Stimulated activated CD4-positive, alpha-beta T cell treated with anti-CD3 and anti-CD28 coated beads, Interleukin-4, amount 100 ng/mL, for 24 hours (primary cell): Measurements from ENCODE around the gene EDAR.

ENCODE experiments used
- DNase-seq: peaks from one replicate; pipeline ENCODE4 v3.0.0-alpha.2; 2020

The EDAR gene

GRCh38 chr2:108988796-108989713, at the start of gene EDAR:
EDAR (minus strand) TSS chr2:108989220; CDS start chr2:108931014, 58,206 bp downstream.
- peak; percentile 53 for DNase-seq

- DNase-seq: no peak
Measured at GRCh38 chr2:109033171-109033570, 44.2 kb upstream of the EDAR start.

GRCh38 chr2:109032229-109032820, 43.3 kb upstream of the EDAR start:
- DNase-seq: peak; percentile 20

DNA sequence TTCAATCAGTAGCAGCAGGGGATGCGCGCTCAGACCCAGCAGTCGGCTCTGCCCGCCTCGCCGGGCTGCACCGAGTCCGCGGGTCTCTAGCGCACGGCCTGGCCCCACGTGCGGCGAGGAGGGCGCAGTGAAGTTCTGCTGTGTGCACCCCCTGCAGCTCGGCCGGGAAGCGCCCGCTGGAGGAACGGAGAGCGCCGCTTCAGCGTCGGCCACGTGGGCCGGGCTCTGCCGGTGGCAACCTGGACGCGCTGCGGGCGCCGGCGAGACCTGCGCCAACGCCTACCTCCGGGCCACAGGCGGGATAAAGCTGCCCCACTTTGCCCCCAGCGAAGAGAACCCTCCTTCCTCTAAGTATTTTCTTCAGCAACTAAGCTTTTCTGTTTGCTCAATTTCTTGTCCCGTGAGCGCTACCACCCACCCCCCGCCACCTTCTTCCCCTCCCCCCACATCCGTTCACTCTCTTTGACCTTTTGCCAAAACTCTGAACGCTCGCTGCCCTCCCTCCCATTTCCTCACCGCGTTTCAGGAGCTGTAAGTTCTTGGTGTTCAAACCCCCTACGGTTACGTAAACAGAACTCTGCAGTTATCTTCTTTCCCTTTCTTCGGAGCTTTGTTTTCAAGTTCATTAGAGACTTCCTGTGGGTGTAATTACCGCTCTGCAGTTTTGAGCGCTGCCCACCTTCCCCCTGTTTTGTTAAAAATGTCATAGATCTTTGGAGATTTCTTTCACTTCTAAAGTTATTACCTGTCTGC, 42.6 kb upstream of the EDAR start:
- DNase-seq: peak; percentile 57

- DNase-seq: peak; percentile 13
Measured at GRCh38 chr2:109030870-109031475, 42.0 kb upstream of the EDAR start.

DNA sequence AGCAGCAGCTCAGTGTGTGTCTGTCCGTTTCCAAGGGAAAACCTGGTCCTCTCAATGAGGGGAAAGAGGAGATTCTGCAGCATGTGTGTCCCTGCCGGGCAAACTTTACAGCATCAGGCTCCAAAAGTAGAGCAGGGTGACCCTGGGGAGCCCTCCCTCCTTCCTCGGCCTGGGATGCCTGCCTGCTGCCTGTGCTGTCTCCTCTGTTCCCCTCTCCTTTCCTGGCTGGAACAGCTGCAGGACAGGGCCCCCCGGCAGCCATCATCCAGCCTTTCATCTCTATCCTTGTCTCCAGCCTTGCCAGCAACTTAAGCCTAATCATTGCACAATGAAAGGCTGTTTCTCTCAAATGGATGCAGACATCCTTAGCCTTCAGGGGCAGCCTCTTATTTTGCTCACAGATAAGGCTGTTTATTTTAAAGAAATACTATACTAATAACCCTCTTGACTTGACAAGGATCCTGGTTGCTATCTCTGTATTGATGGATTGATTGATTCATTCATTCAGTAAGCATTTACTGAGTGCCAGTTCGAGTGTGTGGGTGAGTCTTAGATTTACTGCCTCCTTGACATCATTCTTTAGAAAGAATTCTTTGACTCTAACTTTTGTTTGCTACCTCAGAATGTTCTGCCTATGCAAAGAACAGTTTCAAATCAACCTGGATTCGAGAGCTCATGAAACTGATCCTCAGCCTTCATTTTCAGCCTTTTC, 40.6 kb upstream of the EDAR start:
- DNase-seq: no peak

GRCh38 chr2:109028738-109029489, 39.9 kb upstream of the EDAR start:
- DNase-seq: no peak

- DNase-seq: no peak
Measured at GRCh38 chr2:109028277-109028676, 39.3 kb upstream of the EDAR start.

- no peak for DNase-seq
Measured at GRCh38 chr2:109027702-109028101, 38.7 kb upstream of the EDAR start.

DNA sequence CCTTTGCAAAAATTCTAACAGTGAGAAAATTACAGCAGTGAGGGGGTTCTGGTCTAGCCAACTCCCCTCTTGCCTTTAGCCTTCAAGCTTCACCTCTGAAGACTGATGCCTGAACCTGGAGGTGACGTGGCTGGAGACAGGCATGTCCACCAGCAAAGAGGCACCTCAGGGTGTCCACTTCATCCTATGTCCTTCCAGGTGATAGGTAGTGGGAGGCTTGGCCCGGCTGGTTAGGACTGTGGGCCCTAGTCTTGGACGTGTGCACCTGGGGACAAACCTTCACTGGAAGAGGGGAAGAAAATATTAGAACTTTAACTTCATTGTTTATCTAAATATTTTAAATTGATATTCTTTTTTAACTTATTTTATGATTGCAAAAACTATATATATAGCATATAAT, 35.5 kb upstream of the EDAR start:
- no peak for DNase-seq

DNA sequence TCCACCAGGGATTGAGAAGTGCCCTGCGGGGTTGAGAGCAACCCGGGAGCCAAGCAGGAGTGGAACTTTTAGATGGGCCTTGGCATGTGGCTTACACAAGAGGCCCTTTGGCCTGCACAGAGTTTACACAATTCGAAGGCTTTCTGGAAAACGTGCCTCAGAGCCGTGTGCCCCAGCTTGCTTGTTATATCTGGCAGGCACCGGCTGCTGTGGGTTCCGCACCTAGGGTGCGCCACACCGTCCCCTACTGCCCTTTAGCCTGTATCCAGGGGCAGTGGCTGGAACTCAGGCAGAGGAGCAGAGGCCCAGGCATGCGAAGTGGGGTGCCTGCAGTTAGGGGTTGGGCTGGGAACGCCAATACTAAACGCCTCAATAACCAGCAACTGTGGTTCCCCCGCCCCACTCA, 32.9 kb upstream of the EDAR start:
- no peak for DNase-seq

- DNase-seq: no peak
Measured at GRCh38 chr2:109020217-109020637, 31.2 kb upstream of the EDAR start.

DNA sequence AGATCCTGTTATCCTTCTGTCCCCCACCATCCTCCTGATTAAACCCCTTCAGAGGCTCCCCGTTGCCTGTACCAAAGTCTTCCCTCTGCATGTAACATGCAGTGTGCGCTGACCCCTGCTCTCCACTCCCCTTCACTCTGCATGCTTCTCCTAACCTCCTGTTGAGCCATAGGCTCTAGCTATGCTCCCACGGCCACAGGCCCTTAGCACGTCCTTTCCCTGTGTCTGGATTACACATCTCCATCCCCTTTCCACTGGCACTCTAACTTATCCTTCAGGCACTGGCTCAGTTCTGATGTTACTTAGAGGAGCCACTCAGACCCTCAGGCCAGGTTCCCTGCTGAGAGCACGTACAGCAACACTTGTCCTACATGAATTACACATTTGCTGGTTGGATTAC, 29.4 kb upstream of the EDAR start:
- DNase-seq: no peak

- DNase-seq: no peak
Measured at GRCh38 chr2:109017017-109017416, 28.0 kb upstream of the EDAR start.

- DNase-seq: no peak
Measured at GRCh38 chr2:109016376-109016775, 27.4 kb upstream of the EDAR start.

DNA sequence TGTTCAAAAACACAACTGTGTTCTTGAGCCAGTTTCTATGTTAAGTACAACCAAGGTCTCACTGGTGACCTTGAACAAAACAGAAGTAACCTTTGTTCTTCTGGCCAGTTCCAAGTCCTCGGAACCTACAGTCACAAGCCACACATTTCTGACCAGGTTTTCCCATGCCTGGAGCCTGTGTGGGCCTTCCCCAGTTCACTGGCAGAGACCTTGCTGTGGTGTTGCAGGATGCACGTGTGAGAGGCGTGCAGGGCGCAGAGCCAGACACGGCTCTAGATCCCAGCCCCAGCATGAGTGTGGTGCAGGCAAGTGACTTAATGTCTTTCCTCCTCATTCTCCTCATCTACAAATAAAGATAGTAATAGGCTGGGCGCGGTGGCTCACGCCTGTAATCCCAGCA, 25.5 kb upstream of the EDAR start:
- DNase-seq: no peak

- no peak for DNase-seq
Measured at GRCh38 chr2:109013051-109013450, 24.0 kb upstream of the EDAR start.

DNA sequence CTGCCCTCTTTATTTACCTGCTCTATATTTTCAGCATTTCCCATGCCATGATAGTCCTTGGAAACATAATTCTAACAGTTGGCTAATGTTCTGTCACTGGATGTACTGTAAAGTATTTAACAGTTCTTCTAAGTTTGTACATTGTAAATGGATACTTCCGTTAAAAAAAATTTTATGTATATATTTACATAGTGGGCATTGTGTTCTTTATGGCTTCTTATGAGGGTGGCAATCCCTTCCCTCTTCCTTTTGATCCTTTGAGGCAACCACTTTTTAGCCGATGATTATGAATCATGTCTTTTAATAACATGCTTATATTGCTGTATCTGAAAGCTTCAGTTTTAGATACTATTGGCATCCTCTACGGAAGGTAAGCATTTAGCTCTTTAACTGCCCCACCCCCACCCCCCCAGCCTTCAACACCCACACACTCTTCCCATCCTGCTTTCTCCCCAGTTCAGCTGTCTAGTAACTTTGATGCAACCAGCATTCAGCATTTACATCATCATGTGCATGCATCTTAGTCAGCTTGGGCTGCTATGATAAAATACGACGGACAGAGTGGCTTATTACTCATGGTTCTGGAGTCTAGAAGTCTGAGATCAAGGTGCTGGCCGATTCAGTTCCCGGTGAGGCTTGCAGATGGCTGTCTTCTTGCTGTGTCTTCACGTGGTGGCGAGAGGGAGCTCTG, 21.0 kb upstream of the EDAR start:
- no peak for DNase-seq

DNA sequence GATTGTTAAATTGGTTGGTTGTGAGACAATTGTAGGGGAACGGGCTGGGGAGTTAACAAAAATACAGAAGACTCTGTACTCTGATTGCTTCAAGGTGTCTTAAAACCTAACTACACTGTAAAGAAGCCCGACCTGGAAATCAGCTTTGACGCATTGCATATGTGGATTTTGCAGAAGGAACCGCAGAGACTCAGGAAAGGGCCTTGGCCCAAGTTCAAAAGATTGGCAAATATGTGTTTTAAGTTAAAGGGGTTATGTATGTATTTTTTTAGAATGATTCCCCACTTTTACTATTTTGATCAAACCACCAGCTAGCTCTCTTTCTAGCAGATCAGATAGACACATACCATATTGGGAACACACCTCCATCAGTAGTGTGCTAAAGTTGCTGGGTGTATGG, 18.0 kb upstream of the EDAR start:
- no peak for DNase-seq

- DNase-seq: no peak
Measured at GRCh38 chr2:109005686-109006204, 16.7 kb upstream of the EDAR start.

- no peak for DNase-seq
Measured at GRCh38 chr2:109001201-109001600, 12.2 kb upstream of the EDAR start.
